Hematopoietic multipotent progenitor cell treated with erythropoietin and hydrocortisone succinate and interleukin-3 and kit ligand, for 4 days (in vitro differentiated cells): ENCODE measurements around the gene TUBB1.
A peak's percentile ranks its signal among the peaks of the same experiment; 100 is the strongest.

Source experiments
- DNase-seq: peaks from one replicate; pipeline ENCODE4 v3.0.0-alpha.2; 2015

The TUBB1 gene

DNA sequence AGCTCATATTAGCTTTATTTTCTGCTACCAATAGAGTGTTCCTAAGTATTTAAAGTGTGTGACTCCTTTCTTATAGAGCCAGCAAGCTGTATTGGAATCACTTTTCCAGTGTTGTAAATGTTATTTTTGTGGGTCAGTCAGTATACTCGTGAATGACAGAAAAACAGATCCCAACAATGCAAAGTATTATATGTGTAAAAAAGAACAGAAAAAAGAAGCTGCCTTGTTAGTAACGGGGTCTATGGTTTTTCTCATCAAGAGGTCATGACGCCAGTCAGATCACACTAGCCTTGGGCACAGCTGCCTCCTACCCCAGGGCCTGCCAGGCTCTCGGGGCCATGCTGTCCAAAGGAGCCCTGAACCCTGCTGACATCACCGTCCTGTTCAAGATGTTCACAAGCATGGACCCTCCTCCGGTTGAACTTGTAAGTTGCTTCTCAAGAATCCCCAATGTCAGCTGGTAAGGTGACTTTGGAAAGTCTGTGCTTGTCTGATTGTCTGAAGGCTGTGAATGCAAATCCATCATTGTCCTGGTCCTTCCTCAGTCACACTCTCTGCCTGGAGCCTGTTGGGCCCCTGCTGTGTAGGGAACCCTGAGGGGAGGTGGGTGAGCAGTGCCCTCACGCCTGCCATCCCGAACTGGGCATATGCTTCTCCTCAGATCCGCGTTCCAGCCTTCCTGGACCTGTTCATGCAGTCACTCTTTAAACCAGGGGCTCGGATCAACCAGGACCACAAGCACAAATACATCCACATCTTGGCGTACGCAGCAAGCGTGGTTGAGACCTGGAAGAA lies 28.4 kb upstream of the TUBB1 start:
- no peak for DNase-seq

DNA sequence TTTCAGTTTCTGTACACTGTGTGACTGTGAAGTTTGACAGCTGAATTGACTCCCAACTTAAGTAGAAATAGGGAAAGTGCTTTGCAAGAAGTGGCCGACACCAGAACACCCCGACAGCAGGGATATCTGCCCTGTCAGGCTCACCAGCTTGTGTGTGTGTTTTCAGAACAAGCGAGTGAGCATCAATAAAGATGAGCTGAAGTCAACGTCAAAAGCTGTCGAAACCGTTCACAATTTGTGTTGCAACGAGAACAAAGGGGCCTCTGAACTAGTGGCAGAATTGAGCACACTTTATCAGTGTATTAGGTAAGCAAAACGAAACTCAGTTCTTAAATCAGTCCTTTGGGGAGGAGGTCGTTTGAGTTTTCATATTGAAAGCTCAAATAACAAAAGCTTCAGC lies 27.5 kb upstream of the TUBB1 start:
- no peak for DNase-seq

DNA sequence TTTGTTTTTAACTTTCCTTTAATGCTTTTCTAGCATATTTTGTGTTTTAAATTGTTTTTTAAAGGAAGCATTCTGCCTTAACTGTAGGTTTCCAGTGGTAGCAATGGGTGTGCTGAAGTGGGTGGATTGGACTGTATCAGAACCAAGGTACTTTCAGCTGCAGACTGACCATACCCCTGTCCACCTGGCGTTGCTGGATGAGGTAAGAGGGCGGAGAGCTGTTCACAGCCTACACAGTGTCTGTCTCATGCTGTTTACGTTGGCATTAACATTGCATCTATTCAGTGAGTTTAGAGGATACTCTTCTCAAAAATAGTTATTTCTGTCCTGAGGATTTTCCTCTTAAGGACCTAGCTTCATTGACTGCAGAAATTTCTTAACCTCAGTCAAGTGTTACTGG lies 26.3 kb upstream of the TUBB1 start:
- DNase-seq: no peak

DNA sequence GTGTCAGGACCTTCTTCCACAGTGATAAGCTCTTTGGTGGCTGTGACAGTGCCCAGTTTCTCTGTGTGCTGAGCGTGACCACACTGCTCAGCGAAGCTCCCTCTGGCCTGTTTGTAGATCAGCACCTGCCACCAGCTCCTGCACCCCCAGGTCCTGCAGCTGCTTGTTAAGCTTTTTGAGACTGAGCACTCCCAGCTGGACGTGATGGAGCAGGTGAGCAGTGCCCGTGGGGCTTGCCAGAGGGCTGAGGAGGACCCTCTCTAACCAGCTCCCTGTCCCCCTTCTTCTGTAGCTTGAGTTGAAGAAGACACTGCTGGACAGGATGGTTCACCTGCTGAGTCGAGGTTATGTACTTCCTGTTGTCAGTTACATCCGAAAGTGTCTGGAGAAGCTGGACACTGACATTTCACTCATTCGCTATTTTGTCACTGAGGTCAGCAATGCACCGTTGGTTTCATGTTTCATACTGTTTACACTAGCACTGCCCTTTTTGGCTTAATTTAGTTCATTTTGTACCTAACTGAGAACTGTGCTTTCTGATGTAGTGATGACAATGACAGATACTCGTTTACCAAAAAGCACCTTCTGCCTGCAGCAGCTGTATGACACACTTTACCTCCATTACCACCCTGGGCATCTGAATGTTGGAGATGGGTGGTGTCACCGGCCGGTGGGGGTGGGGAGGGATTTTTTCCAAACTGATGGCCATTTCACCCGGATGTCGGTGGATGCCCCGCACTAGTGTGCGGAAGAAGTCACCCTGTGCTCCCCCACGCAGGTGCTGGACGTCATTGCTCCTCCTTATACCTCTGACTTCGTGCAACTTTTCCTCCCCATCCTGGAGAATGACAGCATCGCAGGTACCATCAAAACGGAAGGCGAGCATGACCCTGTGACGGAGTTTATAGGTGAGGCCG lies 25.6 kb upstream of the TUBB1 start:
- no peak for DNase-seq

DNA sequence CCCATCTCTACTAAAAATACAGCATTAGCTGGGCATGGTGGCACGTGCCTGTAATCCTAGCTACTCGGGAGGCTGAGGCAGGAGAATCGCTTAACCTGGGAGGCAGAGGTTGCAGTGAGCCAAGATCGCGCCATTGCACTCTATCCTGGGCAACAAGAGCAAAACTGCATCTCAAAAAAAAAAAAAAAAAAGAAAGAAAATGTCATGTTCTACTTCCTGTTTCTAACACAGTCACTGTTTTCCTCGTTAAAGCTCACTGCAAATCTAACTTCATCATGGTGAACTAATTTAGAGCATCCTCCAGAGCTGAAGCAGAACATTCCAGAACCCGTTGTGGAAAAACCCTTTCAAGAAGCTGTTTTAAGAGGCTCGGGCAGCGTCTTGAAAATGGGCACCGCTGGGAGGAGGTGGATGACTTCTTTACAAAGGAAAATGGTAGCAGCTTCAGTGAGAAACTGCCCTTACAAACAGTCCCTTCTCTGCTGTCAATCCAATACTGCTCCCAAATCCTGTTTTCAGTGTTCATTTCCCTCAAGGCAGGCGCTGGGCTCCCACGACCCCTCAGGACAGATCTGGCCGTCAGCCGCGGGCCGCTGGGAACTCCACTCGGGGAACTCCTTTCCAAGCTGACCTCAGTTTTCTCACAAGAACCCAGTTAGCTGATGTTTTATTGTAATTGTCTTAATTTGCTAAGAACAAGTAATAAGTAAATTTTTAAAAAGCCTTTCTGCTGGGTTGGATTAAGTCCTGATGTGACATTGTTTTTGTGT lies 24.7 kb upstream of the TUBB1 start:
- no peak for DNase-seq

DNA sequence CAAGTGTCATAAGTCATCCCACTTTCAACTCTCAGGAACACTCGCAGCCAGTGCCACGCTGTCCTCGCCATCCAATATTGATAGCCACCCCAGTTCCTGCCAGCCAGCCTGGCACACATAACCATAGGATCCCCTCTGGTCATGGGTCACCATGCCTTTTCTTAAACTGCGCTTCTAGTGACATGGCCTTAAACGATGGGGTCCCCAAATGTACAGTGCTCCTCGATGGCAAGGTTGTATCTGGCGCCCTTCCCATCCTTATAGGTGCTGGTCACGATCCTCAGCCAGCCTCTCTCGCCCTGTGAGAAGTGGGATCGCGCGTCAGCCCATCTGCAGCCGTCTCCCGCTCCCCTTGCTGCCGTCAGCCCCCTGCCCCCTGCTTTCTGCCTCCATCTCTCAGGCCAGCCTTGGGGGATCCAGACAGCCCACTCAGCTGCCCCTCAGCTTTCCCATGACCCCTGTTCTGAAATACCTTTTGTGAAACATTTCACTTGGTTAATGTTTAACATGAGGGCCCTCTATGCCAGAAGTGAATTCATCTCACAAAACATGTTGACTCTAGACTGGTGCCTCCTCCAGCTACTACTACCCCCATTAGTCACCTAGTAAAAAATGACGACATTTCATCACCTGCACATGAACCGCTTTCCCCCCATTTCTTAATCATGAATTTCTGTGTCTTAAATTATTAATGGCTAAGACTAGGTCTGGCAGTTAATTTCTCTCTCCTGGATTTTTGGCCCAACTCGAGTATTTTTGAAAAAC lies 23.6 kb upstream of the TUBB1 start:
- DNase-seq: no peak

DNA sequence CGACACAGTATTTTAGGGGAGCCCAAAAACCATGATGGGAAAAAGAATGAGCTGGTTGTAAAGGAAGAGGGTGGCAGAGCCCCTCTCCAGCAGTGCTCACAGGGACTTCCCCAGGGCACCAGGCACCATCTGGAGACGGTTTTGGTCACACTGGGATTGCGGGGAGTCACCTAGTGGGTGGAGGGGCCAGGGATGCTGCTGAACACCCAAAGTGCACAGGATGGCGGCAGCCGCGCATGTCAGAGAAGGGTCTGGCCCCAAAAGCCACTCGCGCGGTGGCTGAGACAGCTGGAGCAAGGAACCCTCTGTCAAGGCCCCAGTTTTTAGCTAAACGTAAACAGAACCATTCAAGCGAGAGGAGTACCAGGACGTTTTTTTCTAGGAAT lies 23.0 kb upstream of the TUBB1 start:
- no peak for DNase-seq

DNA sequence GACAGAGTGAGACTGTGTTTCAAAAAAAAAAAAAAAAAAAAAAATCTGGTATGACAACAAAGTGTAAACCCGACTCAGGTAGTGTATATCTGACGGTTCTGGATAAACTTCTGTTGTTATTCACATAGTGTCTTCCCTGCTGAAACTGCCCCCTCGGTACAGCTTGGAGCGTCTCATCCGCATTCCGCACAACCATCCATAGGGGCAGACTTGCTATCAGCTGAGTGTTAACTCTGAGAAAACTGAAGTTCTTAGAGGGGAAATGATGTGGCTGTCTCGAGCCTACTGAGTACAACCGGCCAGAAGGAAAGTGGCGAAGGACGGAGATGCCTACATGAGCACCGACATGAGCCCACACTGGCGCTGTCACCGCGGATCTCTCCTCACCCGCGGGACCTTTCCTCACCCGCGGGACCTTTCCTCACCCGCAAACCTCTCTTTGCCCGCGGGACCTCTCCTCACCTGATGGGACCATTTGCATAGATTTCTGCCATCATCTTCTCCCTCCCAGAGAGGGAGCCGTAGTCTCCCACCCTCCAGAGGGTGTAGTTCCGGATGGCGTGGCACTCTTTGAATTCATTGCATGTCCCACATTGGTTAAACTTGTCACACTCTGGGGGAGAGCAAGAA lies 22.0 kb upstream of the TUBB1 start:
- DNase-seq: no peak

DNA sequence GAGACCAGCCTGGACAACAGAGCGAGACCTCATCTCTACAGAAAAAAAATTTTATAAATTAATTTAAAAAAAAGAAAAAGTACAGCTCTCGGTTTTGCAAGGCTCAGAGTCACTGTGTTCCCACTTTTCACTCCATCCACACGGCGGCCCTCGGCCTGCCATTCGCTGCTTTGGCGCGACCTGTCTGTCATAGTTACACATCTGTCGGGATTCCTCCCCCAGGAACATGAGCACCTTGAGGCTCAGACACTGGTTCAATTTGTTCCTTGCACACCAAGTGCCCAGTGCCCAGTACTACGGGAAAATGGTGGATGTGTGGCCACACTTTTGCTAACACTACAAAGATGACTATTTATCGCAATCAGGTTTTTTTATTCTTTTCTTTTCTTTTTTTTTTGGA lies 20.6 kb upstream of the TUBB1 start:
- no peak for DNase-seq

DNA sequence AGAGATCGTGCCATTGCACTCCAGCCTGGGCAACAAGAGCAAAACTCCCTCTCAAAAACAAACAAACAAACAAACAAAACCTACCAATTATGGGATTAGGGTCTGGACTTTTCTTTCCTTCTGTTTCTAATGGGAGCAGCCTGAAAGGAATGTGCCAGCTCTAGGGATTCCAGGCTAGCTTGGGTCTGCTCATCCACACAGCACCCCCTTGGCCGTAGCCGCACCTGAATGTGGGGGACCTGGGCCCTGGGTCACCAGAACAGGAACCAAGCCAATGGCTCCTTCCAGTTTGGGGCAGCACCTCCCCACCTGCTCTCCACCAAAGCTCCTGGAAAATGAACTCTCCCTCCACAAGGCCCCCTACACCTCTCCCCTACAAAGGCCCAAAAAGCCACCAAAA lies 18.9 kb upstream of the TUBB1 start:
- no peak for DNase-seq

DNA sequence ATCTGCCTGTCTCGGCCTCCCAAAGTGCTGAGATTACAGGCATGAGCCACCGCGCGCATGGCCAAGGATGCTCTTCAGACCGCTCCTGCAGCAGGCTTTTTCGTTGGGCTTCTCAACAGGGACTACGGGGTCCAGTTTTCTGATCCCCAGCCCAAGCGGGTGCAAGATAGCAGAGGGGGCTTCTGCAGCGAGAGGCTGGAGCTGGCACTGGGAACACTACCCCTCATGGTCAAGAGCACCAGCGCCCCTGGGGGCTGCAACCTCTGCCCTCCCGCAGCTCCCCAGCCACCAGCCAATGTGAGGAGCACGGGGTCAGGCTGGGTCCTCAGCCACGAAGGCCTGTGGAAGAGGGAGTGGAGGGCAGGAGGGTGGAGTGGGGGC lies 18.2 kb upstream of the TUBB1 start:
- DNase-seq: no peak

DNA sequence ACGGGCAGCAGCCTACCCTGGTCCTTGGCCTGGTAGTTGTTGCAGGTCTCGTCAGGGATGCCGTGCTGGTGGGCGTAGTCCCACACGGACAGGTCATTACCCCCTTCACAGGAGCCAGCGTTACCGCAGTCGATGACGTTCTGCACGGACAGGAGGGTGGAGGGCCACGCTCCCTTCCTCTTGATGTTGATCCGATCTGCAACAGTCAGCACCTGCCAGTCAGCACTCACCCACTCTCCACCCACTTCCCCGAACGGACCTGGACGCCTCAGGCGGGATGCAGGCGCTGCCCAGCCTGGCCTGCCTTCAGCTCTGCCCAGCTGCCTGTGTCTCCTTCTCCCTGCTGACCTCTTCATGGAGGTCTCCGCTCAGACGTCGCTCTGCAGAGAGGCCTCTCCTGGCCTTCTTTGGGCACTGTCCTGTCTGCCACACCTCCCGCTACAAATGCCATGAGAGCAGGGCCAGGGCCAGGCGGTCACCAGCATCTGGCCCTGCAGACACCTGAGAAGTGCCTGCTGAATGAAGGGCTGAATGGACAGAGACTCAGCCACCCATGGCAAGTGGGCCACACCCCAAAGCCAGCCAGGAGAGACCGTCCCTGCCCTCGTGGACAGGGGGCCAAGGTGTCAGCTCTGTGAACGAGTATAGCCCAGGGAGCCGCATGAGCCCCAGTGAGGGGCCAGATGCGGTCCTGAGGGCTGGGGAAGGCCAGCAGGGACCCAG lies 17.6 kb upstream of the TUBB1 start:
- no peak for DNase-seq

DNA sequence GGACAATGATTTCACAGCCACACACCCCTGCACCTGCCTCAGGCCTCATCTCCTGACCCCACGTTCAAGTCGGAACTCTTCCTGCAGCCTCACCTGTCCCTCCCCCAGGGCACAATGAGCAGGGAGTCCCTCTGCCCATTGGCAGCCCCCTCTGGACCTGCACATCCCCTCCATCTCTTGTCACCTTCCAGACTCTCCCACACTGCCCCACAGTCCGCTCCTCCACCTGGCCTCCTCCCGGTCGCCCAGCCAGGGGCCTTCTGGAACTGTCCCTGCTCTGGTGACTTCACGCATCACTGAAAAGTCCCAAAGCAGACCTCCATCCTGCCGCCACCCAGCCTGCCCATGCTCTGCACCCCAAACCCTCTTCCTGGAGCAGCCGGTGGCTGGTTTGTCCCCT lies 16.8 kb upstream of the TUBB1 start:
- no peak for DNase-seq

DNA sequence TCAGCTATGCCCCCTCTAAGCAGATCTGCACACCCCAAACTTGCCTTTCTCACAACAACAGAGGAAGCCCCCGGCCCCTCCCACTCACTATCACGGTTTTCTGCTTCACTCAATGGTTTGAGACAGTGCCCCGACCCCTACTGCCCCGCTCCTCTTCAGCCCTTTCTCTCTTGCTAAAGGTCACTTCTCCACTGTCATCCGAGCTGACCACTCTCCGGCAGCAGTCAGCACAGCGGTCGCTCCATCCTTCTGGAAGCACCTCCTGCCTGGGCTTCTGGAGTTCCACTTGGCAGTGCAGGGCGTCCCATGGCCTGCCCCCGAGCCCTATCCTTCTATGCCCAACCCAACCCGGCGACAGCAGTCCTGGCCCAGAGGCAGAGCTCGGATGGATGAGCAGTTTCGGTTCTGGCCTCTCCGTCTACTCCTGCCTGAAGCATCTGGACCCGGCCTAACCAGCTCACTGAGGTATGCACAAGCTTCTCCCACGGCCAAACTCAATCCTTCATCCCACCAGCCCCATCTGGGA lies 16.3 kb upstream of the TUBB1 start:
- DNase-seq: no peak

DNA sequence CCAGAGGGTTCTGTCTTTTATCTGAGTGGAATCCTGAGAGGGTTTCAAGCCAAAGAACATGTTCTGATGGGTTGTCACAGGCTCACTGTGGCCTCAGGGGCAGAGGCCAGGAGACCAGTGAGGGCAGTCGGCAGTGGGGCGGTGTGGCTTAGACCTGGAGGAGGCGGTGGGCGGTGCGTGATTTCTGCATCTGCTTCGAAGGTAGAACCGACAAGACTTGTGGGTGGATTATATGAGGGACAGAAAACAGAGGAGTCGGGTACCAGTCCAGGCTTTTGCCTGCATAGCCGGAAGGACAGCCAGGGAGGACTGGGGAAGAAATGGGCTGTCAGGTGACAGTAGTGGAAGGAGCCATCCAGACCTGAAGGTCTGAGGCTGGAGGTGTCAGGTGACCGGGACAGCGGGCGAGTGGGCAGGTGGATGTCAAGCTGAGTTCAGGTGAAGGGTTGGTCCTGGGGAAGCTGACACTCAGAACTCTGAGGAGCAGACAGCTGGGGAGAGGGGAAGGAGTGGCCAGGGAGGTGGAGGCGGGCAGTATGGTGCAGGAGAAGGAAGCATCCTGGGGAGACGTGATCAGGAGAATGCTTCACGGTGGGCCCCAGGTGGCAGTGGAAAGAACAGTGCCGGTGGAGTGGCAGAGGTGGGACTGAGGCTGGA lies 15.3 kb upstream of the TUBB1 start:
- no peak for DNase-seq

DNA sequence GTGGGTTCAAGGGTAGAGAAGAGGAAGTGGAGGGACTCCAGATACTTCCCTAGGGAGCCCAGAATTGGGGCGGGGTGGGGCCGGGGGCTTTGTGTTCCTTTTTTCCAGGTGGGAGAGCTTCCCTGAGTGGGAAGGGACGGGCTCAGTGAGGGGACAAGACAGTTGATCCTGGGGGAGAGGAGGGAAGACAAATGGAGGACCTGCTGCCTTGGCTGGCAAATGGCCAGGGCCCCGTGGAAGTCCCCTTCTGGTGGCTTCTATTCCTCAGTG lies 14.8 kb upstream of the TUBB1 start:
- peak; percentile 60 for DNase-seq

DNA sequence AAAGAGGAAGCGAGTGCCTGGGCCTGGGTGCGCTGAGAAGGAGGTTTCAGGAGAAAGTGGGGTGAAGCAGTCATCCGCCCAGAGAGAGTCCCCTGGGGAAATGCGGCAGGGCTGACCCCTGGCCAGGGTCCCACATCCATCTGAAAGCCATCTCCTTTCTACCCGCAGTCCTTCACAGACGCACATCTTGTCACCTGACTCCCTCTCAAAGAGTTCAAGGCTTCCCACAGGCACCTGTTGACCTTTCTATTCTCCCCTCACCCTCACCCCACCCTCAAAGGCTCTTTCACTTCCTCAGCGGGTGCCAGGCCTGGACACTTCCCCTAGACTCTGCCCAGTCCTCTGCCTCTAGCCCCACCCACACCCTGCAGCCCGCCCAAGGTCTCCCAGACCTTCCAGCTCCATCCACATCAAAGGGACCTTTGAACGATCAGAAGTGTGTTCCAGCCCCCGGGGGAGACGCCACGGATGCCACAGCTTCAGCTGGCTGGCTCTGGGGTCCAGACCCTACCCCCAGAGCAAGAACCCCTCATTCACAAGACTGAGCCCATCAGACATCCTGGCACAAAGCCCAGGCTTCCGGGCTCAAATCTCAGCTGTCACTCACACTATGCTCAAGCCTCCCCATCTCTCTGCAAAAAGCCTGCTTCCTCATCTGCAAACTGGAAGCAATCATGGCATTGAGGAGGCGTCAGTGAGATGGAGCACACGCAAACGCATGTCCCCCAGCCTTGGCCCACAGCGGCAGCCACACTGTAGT lies 14.3 kb upstream of the TUBB1 start:
- DNase-seq: peak; percentile 84

DNA sequence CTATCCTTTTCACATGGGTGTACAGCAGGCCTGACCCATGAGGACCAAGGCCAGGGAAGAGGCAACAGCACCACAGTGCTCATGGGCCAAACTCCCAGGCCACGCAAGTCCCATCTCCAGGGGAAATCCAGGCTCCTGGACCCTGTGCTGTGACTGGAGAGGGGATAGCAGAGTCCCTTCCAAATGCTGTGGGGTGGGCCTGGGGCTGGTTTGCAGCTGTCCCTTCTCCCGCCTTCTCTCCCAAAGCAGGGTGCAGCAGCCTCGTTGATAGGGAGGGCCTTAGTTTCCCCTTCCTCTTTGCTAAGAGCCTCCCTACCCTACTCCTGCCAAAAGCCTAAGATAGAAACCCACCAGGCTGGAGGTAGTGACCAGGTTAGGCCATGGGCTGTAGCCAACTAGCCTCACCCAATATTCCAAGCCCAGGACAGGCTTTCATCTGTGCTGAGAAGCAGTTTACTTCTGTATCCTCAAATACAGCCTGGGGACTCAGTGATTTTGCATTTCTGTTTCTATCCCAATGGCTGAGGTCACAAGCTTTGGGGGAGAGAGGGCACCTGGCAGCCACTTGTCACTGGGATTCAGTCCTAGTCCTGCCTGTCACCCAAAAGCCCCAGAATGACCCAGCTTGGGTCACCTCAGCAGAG lies 13.6 kb upstream of the TUBB1 start:
- no peak for DNase-seq

DNA sequence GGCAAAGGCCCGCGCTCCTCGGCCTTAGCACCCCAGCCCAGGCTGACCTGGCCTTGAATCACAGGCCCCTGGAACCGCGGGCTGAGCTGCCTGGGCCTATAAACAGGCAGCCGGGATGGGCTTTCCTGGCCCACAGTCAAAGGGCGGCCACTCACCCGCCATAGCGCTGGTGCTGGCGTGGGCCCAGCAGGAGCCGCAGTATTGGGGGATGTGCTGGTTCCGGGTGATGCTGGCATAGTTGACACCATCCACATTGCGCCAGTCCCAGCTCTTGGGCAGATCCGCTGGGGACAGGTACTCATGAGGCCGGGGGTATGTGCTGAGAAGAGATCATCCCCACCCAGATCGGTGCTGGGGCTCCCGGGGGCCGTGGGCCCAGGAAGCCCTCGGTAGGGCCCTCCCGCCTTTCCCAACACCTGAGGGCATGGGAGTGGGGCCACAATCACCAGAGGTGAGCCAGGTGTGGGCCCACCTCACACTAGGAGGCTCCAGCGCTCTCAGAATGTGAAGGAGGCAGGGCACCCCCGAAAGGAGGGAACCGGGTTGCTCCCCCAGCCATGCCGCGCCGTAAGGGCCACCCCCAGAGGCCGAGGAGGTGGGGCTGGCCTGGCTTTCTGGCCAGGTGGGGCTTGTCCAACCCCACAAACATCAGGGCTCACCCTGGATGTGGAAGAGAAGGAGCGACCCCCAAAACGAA lies 12.9 kb upstream of the TUBB1 start:
- no peak for DNase-seq
